Hepatocyte (in vitro differentiated cells): ENCODE results near the gene PTAFR.
"Not testable (repeated sequence)": the region's sequence is repeated elsewhere in the genome, so short reads cannot be mapped to it uniquely, and the experiment has no call there.

ENCODE experiments used
- EZH2 ChIP-seq: fragments of 200-600 bp; sonication (generic); IDR thresholded peaks from 2 replicates; pipeline ENCODE4 v1.6.1; 2016; ENCODE audit warnings: antibody characterized with exemption, mild to moderate bottlenecking, borderline replicate concordance
- EZH2phosphoT487 ChIP-seq: fragments of 200-600 bp; sonication (generic); IDR thresholded peaks from one replicate; pipeline ENCODE4 v1.6.1; 2018; ENCODE audit warnings: antibody characterized with exemption, mild to moderate bottlenecking, low read depth, moderate library complexity; ENCODE audit not compliant: unreplicated experiment, severe bottlenecking
- TF ChIP-seq, protein P1 (sequence below): fragments of 200-600 bp; sonication (generic); IDR thresholded peaks from 2 replicates; pipeline ENCODE4 v1.5.1; 2016; ENCODE audit warnings: antibody characterized with exemption, mild to moderate bottlenecking; ENCODE audit not compliant: poor library complexity

DNA sequence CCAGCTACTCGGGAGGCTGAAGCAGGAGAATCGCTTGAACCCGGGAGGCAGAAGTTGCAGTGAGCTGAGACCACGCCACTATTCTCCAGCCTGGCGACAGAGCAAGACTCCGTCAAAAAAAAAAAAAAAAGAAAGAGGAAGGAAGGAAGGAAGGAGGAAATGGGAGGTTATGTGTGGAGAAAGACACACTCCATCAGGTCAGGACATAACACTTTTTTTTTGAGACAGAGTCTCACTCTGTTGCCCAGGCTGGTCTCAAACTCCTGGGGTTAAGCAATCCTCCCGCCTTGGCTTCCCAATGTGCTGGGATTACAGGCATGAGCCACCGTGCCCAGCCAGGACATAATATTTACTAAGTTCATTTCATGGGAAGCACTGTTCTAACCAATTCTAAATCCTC lies 36.6 kb downstream of the PTAFR start:
- TF ChIP-seq, protein P1, sequence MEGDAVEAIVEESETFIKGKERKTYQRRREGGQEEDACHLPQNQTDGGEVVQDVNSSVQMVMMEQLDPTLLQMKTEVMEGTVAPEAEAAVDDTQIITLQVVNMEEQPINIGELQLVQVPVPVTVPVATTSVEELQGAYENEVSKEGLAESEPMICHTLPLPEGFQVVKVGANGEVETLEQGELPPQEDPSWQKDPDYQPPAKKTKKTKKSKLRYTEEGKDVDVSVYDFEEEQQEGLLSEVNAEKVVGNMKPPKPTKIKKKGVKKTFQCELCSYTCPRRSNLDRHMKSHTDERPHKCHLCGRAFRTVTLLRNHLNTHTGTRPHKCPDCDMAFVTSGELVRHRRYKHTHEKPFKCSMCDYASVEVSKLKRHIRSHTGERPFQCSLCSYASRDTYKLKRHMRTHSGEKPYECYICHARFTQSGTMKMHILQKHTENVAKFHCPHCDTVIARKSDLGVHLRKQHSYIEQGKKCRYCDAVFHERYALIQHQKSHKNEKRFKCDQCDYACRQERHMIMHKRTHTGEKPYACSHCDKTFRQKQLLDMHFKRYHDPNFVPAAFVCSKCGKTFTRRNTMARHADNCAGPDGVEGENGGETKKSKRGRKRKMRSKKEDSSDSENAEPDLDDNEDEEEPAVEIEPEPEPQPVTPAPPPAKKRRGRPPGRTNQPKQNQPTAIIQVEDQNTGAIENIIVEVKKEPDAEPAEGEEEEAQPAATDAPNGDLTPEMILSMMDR: not testable (repeated sequence)
- TF ChIP-seq EZH2, EZH2phosphoT487: not testable (repeated sequence)
